Right lung (tissue), 5 donors: Measurements from ENCODE around the gene SLC5A2. TPM values are rescaled to one million over a fixed set of nuclear protein-coding genes. Genes with fewer than 3 reads are reported as not detected.
"Not testable (repeated sequence)": the region's sequence is repeated elsewhere in the genome, so short reads cannot be mapped to it uniquely, and the experiment has no call there.

Experiments
- DNase-seq, 2 donors: peaks; one replicate each; pipeline ENCODE4 v3.0.0-alpha.2; 2013
- polyA plus RNA-seq, 5 donors: library from polyadenylated mRNA; unstranded; fragments of 120-200 nt; gene quantifications; one replicate each; pipeline versions ENCODE4 v1.2.1 to v1.2.3, GENCODE V29; 2013; ENCODE audit warnings: inconsistent platforms in 1 of 5, low replicate concordance in 1 of 5; ENCODE audit not compliant: insufficient read length in 5 of 5, insufficient read depth in 1 of 5

Gene SLC5A2
- polyA plus RNA-seq, 5 donors = 8.6 to 18.9 (median 14.9) TPM

DNA sequence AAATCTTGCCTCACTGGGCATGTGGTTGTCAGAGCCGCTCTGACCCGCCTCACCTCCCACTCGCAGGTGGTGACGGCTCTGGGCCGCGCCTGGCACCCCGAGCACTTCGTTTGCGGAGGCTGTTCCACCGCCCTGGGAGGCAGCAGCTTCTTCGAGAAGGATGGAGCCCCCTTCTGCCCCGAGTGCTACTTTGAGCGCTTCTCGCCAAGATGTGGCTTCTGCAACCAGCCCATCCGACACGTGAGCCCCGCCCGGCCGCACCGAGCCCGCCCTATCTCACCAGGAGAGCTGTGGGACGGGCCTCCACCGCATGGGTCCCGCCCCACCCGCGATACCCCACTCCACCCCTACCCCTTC is 7.0 kb upstream of the SLC5A2 start:
- no peak for DNase-seq

DNA sequence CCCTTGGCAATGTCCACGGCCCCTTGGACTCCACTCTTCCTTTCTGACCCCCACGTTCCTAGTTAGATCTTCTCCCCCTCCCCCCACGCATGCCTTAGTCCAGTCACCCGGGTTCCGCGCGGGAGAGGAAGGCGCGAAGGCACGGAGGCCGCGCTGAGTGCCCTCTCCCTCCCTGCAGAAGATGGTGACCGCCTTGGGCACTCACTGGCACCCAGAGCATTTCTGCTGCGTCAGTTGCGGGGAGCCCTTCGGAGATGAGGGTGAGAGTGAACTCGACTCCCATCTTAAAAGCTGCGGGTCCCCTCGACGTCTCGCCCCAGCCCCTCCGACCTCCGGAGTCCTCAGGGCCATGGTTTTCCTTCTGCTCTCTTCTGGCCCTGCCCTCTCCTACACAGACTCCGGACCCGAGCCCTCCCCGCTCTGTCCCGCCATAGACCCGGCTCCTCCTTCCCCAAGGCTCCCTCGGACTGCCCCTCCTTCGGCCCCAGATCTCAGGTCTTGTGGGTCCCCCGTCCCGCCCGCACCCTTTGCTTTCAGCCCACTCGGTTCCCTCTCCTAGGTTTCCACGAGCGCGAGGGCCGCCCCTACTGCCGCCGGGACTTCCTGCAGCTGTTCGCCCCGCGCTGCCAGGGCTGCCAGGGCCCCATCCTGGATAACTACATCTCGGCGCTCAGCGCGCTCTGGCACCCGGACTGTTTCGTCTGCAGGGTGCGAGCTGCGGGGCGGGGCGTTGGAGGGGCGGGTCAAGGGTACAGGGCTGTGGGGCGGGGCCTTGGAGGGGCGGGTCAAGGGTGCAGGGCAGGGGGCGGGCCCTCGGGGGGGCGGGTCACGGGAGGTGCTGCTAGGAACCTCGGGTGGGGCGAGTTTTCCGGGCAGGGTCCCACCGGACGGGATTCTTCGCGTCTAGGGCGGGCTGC is 6.4 kb upstream of the SLC5A2 start:
- no peak for DNase-seq

DNA sequence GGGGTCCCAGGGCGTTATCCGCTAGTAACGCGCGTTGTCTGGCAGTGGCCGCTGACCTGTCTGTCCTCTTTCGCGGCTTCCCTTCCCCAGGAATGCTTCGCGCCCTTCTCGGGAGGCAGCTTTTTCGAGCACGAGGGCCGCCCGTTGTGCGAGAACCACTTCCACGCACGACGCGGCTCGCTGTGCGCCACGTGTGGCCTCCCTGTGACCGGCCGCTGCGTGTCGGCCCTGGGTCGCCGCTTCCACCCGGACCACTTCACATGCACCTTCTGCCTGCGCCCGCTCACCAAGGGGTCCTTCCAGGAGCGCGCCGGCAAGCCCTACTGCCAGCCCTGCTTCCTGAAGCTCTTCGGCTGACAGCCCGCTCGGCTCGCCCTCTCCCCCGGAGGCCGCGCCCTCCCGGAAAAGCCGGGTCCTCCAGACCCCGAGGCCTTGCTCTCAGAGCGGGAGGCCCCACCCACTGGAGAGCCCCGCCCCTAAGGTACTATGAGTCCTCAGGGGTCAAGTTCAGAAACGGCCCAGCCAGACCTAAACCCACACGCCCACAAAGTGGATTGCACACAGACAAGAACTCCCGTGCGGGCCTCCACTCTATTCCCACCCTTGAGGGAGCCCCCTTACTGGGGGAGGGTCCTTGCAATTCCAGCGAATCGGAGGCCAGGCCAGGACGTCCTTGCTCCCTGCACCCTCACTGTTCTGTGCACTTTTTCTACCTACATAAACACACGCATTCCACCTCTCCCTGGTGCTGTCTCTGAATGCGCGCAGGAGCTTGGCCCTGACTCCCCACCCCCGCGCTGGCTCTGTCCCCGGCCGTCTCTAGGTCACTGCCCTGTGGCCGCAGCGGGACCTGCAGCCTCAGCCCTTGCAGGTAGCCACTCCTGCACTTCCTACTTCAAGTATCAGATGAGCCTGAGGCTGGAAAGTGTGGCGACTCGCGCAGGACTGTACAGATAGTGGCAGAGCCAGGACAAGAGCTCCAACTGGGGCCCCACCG is 5.4 kb upstream of the SLC5A2 start:
- no peak for DNase-seq

DNA sequence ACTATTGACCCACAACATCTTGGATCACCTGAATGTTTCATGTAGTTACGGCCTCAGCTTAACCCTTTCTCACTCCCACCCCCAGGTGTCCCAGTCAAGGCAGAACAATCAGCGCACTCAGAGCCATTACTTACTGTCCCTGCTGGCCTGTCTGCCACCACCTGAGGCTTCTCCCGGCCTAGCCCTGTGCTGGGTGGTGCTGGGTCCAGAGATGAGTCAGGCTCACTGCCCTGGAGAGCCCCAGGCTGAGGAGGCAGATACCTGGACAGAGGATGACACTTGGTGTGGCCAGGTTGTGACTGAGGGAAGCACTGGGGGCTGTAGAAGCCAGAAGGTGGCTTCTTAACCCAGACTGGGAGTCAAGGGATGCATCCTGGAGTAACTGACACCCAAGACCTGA is 4.0 kb upstream of the SLC5A2 start:
- no peak for DNase-seq

DNA sequence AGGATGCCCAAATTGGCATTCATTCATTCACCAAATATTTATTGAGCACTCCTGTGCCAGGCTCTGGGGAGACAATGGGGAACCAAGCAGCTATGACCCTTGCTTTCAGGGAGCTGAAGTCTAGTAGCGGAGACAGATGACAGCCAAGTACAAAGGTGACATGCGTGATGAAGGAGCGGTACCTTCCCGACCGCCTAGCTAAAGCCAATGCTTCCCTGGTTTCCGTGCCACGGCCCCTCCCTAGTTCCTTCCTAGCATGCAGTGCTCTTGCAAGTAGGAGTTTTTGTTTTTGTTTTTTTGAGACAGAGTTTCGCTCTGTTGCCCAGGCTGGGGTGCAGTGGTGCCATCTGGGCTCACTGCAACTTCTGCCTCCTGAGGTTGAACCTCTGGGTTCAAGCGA is 3.2 kb upstream of the SLC5A2 start:
- no peak for DNase-seq

DNA sequence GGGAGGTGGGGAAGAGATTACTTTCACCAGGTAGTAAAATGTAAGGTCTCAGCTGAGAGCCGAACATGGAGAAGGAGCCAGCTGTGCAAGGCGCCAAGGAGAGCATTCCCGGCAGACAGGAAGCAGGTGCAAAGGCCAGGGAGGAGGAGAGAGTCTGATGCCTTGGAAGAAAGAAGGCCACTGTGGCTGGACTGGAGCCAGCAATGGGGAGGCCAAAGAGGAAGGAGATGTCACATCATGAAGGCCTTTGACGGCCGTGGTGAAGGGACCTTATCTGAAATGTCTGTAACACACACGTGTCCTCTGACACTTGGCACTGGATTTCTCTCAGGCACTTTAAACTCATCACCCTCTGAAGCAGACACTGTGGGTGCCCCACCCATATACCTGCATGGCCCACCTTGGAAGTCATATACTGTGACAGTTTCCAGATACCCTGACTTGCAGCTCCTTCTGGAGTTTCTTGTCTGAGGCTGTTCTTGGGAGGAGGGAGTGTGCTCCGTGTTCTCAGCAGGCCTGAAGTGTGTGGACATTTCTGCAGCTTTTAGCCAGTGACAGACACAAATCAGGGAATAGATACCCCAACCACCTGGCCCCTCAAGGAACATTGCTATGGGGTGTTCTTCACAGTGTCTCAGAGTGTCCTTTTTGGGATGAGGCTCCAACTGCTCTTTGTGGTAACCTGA is 1.9 kb upstream of the SLC5A2 start:
- DNase-seq = no peak

DNA sequence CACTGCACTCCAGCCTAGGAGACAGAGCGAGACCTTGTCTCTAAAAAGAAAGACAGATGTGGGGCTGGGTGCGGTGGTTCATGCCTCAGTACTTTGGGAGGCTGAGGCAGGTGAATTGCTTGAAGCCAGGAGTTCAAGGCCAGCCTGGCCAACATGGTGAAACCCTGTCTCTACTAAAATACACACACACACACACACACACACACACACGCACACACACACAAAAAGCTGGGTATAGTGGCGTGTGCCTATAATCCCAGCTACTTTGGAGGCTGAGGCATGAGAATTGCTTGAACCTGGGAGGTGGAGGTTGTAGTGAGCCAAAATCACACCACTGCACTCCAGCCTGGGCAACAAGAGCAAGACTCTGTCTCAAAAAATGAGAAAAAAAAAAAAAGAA is 1.1 kb downstream of the SLC5A2 start:
- not testable (repeated sequence) for DNase-seq

DNA sequence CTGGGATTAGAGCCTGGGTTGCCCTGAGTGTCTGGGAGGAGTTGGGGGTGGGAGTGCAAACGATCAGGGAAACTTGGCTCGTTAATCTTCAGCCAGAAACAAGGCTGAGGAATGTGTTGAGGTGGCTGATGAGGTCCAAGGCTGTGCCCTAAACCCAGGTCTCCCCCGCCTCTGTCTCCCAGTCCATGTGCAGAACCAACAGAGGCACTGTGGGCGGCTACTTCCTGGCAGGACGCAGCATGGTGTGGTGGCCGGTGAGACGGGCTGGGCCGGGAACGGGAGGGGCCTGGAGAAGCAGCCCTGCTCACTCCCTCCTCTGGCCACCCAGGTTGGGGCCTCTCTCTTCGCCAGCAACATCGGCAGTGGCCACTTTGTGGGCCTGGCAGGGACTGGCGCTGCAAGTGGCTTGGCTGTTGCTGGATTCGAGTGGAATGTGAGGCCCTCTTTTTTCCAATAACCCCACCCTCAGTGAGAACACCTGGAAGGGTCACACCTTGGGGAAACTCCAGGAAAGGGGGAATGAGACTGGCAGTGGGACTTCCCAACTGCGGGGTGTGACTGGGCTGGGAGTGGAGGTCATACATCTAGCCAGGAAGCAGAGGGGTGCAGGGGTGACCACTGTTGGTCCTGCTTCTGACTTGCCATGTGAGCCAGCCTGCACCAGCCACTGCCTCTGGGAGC is 1.7 kb downstream of the SLC5A2 start:
- no peak for DNase-seq

DNA sequence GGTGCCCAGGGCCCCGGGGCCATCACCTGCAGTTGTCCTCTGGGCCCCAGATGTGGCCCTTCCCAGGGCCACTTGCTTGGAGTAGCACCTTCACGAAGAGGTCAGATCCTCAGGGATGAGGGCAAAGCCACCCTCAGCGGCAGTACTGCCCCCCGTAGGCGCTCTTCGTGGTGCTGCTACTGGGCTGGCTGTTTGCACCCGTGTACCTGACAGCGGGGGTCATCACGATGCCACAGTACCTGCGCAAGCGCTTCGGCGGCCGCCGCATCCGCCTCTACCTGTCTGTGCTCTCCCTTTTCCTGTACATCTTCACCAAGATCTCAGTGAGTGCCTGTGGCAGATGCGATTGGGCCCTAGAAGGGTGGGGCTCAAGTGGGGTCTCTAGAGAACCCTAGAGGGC is 2.6 kb downstream of the SLC5A2 start:
- no peak for DNase-seq

DNA sequence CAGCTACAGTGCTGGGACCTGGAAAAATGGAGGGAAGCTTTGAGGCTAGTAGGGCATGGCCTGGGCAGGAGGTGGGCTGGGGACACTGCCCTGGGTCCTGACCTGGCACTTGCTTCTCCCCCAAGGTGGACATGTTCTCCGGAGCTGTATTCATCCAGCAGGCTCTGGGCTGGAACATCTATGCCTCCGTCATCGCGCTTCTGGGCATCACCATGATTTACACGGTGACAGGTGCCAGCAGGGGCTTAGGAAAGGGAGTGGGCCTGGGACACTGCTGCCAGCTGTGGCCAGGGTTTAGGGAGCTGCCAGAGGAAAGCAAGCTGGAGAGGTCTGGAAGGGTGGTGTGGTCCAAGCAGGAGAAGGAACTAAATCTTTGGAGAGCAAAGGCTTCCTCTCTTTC is 3.1 kb downstream of the SLC5A2 start:
- DNase-seq = no peak

DNA sequence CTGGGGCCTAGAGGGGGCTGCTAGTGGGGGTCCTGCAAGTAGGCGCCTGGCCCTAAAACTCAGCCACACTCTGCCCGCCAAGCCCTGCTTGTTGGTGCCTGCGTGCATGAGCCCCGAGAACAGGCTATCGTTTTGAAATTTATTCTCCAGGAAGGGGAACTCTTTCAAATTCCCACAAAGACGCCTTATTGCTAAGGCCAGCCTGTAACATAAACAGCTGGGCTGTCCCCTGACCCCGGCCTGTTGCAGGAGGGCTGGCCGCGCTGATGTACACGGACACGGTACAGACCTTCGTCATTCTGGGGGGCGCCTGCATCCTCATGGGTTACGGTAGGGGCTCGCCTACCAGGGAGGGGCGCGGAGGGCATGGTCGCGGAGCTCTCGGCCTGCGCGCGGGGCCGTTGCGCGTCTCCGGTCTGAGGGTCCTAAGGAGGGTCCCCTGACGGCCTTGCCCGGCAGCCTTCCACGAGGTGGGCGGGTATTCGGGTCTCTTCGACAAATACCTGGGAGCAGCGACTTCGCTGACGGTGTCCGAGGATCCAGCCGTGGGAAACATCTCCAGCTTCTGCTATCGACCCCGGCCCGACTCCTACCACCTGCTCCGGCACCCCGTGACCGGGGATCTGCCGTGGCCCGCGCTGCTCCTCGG is 4.3 kb downstream of the SLC5A2 start:
- no peak for DNase-seq

DNA sequence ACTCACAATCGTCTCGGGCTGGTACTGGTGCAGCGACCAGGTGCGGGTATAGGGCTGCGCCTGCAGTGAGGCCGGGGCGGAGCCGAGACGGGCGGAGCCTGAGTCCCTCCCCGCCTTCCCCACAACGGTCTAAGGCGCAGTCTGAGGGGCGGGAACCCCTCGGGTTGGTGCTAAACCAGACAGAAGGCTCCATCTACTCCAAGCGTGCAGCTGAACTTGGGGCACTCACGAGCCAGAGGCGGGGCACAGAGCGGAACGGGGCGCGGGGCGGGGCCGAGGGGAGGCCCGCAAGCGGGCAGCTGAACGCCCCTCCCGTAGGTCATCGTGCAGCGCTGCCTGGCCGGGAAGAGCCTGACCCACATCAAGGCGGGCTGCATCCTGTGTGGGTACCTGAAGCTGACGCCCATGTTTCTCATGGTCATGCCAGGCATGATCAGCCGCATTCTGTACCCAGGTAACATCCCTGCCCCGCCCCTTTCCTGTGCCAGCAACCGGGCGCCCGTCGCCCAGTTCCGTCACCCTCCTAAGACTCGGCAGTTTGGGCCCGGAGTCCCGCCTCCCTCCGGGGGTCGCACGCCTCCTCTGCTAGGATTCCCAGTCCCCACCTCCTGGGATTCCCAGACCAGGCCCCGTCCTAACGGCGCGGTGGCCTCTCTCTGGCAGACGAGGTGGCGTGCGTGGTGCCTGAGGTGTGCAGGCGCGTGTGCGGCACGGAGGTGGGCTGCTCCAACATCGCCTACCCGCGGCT is 5.0 kb downstream of the SLC5A2 start:
- peak in 1 of 2 donors; percentile 44 for DNase-seq

DNA sequence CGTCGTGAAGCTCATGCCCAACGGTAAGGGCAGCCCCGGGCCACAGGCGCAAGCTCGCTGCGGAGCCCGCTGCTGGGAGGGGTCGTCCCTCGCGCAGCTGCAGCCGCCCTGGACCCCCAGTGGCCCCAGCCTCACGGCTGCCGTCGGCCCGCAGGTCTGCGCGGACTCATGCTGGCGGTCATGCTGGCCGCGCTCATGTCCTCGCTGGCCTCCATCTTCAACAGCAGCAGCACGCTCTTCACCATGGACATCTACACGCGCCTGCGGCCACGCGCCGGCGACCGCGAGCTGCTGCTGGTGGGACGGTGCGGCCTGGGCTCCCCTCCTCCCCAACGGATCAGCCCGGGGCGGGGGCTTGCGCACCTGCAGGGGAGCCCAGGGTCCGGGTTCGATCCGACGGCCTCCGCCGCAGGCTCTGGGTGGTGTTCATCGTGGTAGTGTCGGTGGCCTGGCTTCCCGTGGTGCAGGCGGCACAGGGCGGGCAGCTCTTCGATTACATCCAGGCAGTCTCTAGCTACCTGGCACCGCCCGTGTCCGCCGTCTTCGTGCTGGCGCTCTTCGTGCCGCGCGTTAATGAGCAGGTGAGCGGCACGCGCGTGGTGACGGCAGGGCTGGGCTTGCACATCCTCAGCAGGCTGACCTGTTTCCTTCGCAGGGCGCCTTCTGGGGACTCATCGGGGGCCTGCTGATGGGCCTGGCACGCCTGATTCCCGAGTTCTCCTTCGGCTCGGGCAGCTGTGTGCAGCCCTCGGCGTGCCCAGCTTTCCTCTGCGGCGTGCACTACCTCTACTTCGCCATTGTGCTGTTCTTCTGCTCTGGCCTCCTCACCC is 5.8 kb downstream of the SLC5A2 start:
- DNase-seq = no peak

DNA sequence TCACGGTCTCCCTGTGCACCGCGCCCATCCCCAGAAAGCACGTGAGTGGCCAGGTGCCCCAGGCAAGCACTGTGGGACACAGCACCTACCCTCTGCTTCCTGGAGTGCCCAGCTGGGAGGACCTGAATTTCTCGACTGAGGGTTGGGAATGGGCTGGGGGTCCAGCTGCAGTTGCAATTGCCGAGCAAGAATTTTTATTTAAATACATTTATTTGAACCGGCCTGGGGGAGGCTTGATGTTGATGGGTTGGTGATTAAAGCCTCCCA is 6.3 kb downstream of the SLC5A2 start:
- no peak for DNase-seq

DNA sequence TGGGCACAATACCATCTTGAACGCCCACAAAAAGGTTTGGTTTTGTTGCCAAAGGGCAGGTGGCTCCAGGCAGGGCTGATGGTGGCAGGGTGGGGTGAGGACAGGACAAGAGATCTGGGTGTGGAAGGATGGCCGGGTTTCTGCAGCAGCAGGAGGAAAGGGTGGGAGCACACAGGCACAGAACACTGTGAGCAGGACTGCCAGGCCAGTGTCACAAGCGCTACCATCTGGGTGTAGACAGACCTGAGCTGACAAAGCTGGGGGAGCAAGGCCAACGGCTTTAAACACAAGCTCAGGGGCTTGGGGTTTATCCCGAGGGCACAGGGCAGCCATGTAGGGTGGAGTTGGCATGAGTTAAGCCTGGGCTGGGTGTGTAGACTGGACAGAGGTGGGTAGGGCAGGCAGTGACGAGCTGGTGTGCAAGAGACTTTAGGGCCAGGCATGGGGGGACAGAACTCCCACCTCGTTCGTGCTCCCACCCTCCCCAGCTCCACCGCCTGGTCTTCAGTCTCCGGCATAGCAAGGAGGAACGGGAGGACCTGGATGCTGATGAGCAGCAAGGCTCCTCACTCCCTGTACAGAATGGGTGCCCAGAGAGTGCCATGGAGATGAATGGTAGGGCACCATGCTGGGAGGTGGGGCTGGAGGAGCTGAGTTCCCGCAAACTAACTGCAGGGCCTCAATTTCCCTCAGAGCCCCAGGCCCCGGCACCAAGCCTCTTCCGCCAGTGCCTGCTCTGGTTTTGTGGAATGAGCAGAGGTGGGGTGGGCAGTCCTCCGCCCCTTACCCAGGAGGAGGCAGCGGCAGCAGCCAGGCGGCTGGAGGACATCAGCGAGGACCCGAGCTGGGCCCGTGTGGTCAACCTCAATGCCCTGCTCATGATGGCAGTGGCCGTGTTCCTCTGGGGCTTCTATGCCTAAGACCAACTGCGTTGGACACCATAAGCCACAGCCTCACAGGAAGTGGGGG is 7.0 kb downstream of the SLC5A2 start:
- no peak for DNase-seq

DNA sequence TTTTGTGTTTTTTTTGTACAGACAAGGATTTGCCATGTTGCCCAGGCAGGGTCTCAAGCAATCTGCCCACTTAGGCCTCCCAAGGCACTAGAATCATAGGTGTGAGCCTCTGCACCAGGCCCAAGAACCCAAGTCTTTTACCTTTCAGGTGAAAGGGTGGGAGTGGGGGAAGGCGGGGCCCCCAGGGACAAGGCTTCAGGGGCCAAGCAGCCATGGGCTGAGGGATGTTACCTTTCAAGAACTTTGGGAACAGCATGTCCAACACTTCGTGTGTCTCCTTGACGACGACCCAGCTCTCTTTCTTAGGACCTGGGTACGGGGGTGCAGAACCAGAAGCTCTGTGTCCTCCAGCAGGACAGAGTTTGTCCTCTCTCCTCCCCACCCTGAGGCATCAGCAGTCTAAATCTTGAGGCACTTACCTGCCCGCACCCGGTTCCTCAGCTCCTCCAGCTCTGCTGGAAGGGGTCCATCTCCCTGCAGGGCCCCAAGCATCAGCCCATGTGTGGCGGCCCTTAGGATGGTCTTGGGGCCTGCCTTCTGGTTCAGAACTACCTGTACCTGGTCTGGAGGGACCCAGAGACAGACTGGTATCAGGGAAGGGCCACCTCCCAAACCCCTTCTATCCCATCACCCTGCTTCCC is 9.0 kb downstream of the SLC5A2 start:
- DNase-seq = no peak

DNA sequence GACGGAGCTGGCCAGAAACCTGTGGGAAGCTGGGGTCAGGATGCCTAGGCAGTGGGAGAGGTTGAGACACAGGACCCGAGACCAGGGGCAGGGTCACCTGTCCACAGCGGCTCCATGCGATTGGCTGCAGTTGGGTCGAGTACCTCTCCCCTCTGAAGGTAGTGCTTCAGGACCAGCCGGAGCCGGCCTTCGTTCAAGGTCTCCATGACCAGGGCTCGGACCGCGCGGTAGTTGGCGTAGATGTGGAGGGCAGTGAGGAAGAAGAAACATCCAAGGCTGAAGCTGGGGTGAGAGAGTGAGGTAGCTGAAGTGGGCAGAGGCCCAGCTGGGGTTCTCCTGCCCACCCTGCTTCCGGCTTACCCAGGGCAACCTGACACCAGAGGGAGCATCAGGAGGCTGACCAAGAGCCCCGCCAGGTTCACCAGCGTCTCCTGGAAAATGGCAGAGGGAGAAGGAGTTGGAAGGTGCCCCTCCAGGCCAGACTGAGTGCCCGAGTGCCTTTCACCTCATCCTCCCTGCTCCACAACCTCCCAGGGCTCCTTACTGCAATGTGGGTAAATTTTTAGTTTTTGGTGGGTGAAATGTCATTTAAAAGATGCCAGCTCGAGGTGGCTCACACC is 10.7 kb downstream of the SLC5A2 start:
- DNase-seq = no peak
